ENCODE measurements around the gene CALN1. TPM values are rescaled to one million over a fixed set of nuclear protein-coding genes. Genes with fewer than 3 reads are reported as not detected.
"Not testable (repeated sequence)": the region's sequence is repeated elsewhere in the genome, so short reads cannot be mapped to it uniquely, and the experiment has no call there.

The CALN1 gene
- total RNA-seq, 1 donor = under 0.01 TPM

DNA sequence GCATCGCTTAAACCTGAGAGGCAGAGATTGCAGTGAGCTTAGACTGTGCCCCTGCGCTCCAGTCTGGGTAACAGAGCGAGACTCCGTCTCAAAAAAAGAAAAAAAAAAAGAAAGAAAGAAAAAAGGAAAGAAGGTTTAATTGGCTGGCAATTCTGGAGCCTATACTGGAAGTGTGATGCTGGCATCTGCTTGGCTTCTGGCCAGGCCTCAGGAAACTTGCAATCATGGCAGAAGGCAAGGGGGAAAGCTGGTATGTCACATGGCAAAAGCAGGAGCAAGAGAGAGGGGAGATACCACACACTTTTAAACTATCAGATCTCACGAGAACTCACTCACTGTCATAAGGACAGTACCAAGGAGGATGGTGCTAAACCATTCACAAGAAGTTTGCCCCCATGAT, 190.0 kb downstream of the CALN1 start:
- no peak for DNase-seq (ENCODE audit: low read depth)
- TF ChIP-seq, protein P1, sequence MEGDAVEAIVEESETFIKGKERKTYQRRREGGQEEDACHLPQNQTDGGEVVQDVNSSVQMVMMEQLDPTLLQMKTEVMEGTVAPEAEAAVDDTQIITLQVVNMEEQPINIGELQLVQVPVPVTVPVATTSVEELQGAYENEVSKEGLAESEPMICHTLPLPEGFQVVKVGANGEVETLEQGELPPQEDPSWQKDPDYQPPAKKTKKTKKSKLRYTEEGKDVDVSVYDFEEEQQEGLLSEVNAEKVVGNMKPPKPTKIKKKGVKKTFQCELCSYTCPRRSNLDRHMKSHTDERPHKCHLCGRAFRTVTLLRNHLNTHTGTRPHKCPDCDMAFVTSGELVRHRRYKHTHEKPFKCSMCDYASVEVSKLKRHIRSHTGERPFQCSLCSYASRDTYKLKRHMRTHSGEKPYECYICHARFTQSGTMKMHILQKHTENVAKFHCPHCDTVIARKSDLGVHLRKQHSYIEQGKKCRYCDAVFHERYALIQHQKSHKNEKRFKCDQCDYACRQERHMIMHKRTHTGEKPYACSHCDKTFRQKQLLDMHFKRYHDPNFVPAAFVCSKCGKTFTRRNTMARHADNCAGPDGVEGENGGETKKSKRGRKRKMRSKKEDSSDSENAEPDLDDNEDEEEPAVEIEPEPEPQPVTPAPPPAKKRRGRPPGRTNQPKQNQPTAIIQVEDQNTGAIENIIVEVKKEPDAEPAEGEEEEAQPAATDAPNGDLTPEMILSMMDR (IDR thresholded peaks at IDR 0.05; ENCODE audit: insufficient read depth, low read depth, low read length) = no peak
- H3K4me3 ChIP-seq (ENCODE audit: low read depth, low read length) = no peak overlapping the region

DNA sequence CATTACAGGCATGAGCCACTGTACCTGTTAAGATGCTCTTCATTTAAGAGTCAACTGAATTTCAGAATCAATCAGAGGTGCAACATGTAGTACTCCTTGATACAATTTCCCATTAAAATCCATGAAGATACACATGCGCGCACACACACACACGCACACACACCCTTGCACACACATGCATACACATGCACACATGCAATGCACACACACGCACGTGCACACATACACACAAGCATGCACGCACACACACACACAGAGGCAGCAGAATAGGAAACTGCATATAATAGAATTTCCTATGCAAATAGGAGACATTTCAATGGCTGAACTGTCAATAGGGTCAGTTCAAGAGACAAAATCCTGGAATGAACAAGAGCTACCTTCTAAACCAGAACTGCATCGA, 192.6 kb downstream of the CALN1 start:
- DNase-seq (ENCODE audit: low read depth) = no peak
- H3K4me3 ChIP-seq (ENCODE audit: low read depth, low read length) = no peak overlapping the region
- TF ChIP-seq, protein P1 (IDR thresholded peaks at IDR 0.05; ENCODE audit: insufficient read depth, low read depth, low read length) = no peak

DNA sequence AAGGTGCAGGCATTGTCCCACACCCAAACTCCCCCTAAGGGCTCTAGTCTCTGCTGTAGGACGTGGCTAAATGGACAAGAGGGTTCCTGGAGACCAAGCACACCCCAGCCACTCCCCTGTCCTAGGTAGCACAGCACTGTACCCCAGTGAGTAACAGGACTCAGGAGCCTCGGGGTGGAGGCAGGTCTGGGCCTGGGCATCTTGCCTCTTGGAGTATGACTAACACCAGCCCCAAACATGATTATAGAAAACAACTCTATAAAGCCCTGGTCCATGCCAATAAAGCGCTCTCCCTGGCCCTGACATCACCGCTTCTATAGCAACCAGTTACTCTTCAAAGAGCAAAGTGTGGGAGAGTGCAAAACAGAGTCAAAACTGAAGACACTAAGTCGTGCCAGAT, 195.0 kb downstream of the CALN1 start:
- TF ChIP-seq, protein P1 (IDR thresholded peaks at IDR 0.05; ENCODE audit: insufficient read depth, low read depth, low read length) = no peak
- no peak for DNase-seq (ENCODE audit: low read depth)
- H3K4me3 ChIP-seq (ENCODE audit: low read depth, low read length) = no peak overlapping the region

DNA sequence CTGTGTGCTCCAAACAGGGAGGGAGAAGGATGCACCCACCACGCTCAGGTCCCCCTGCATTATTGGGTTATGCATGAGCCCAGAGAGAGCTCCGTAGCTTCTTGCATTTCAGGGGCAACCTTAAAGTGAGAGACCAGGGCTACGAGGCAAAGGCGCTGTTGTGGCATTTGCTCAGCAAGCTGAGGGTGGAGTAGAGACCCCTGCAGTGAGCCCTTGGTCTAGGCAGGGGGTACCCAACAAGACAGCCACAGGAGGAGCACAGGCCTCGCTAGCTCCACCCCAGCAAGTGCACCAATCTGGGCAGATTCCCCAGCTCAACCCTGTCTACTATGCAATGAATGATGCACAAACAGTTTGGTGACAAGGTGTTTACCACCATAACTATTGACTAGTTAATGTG, 198.4 kb downstream of the CALN1 start:
- no peak for DNase-seq (ENCODE audit: low read depth)
- H3K4me3 ChIP-seq (ENCODE audit: low read depth, low read length) = no peak overlapping the region
- TF ChIP-seq, protein P1 (IDR thresholded peaks at IDR 0.05; ENCODE audit: insufficient read depth, low read depth, low read length) = no peak

DNA sequence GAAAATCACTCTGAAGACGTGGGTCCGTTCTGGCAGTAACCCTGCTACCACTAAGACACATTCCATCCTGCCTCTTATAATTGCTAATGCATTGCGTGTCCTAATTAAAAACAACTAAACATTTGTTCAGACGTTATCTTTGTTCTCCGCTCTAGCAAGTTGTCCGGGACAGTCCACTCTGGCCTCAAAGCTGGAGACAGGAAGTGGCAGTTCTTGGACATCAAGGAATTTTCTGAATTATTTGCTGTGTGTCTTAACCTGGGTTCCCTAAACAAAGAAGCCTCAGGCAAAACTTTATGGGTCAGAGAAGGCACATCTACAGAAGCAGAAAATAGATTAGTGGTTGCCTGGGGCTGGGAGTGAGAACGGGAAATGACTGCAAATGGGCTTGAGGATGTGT, 199.1 kb downstream of the CALN1 start:
- TF ChIP-seq, protein P1 (IDR thresholded peaks at IDR 0.05; ENCODE audit: insufficient read depth, low read depth, low read length) = no peak
- no peak overlapping the region for H3K4me3 ChIP-seq (ENCODE audit: low read depth, low read length)
- DNase-seq (ENCODE audit: low read depth) = no peak

DNA sequence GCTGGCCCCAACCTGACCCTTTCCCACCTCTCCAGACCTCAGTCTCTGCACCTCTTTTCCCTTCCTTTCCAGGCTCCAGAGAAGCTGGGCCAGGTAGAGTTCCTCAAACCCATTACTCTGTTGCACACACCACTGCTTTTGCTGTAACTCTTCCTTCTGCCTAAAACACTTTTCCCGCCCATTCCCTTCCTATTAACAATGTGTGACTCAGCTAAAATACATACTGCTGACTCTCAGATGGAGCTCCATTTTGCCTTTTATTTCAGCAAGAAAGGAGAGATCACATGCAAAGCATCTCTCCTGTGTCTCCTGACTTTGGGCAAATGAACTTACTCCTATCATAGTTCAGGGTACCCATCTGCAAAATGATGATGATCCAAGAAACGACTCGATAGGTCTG, 201.0 kb downstream of the CALN1 start:
- no peak for DNase-seq (ENCODE audit: low read depth)
- H3K4me3 ChIP-seq (ENCODE audit: low read depth, low read length) = no peak overlapping the region
- TF ChIP-seq, protein P1 (IDR thresholded peaks at IDR 0.05; ENCODE audit: insufficient read depth, low read depth, low read length) = no peak

DNA sequence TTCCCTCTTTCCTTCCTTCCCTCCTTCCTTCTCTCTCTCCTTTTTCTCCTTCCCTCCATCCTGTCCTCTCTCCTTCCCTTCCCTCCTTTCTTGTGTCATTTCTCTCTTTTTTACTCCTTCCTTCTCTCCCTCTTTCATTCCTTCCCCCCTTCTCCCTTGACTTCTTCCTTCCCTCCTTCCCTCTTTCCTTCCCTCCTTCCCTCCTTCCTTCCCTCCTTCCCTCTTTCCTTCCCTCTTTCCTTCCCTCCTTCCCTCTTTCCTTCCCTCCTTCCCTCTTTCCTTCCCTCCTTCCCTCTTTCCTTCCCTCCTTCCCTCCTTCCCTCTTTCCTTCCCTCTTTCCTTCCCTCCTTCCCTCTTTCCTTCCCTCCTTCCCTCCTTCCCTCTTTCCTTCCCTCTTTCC, 203.1 kb downstream of the CALN1 start:
- not testable (repeated sequence) for H3K4me3 ChIP-seq (ENCODE audit: low read depth, low read length); DNase-seq (ENCODE audit: low read depth)

All from fibroblast of villous mesenchyme (primary cell).